GM18505 (cell line): ENCODE measurements around the gene PCSK5.

ENCODE experiments used
- ATAC-seq: cut with Tn5 transposase; IDR thresholded peaks from one replicate; pipeline ENCODE4 v1.9.1; 2021; ENCODE audit not compliant: unreplicated experiment
- POLR2A ChIP-seq: IDR thresholded peaks from 4 replicates; pipeline ENCODE4 v1.6.1; 2011; ENCODE audit warnings: borderline replicate concordance; ENCODE audit not compliant: insufficient read depth, insufficient read length; ENCODE audit errors: extremely low read depth

PCSK5 gene

DNA sequence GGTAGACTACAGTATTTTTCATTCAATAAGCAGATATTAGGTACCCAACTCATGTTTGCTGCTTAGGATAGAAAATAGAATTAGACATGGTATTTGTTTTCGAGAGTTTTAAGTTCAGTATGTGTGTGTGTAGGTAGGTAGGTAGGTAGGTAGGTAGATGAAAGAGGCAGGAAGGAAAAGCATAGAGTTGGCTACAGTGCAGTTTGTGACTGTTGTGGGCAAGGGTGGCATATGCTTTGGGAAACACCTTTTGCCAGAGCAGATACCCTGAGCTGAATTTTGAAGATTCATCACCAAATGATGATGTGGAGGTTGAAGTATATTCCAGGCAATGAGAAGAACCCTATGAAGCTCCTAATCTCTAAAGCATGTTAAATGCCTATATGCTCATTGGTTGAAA is 20.0 kb upstream of the PCSK5 start:
- TF ChIP-seq POLR2A: no peak

DNA sequence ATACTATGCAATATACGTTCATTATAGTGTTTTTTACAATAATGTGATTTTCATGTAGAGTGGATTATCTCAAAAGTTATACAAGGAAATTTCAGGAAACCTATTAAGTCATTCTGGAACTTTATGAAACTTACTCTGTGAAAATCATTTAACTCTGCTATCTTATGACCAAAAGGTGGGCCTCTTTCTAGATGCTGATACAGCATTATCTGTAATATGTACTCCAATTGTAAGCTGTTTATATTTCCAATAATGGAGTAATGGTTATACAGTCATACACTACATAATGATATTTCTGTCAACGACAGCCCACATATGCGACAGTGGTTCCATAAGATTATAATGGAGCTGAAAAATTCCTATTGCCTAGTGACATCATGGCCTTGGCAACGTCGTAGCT is 18.8 kb upstream of the PCSK5 start:
- no peak for ATAC-seq
- TF ChIP-seq POLR2A: no peak

More for the DNA sequence above, 20.0 kb upstream of the PCSK5 start:
- no peak for ATAC-seq

DNA sequence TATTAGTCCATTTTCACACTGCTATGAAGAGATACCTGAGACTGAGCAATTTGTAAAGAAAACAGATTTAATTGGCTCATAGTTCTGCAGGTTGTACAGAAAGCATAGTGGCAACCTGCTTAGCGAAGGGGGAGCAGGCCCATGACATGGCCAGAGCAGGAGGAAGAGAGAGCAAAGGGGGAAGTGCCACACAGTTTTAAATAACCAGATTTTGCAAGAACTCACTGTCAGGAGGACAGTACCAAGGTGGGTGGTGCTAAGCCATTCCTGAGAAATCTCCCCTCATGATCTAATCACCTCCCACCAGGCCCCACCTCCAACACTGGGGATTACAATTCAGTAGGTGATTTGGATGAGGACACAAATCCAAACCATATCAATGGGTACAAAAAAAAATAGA is 16.8 kb upstream of the PCSK5 start:
- ATAC-seq: no peak
- no peak for TF ChIP-seq POLR2A

DNA sequence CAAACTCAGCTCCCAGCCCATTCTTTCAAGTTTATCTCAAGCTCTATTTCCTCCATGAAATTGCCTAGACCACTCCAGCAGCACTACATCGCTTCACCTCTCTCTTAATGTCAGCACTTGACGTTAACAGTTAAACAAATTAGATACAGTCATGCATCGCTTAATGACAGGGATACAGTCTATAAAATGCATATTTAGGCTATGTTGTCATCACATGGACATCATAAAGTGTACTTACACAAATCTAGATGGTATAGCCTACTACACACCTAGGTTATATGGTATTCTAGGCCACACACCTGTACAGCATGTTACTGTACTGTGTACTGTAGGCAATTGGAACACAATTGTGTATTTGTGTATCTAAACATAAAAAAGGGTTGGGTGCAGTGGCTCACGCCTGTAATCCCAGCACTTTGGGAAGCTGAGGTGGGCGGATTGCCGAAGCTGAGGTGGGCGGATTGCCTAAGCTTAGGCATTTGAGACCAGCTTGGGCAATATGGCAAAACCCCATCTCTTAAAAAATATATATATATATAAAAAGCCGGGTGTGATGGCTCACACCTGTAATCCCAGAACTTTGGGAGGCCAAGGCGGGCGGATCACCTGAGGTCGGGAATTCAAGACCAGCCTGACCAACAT is 13.4 kb upstream of the PCSK5 start:
- ATAC-seq: no peak

DNA sequence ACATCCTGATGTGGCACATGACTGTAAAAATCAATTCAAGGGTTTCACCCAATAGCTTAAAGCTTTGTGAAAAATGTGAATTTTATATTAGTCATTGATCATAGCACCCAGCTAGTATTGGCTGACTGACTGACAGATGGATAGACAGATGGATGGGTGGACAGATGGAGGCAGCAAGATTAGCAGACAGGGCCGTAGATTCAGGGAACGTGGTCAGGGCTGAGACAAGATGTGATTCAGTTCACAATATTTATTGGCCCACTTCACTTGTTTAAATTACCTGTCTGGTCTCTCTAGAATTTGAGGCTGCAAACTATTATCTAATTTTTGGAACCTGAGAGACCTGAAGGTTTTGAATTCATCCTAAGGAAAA is 12.0 kb upstream of the PCSK5 start:
- no peak for TF ChIP-seq POLR2A
- no peak for ATAC-seq

More for the DNA sequence above, 13.4 kb upstream of the PCSK5 start:
- TF ChIP-seq POLR2A: no peak

DNA sequence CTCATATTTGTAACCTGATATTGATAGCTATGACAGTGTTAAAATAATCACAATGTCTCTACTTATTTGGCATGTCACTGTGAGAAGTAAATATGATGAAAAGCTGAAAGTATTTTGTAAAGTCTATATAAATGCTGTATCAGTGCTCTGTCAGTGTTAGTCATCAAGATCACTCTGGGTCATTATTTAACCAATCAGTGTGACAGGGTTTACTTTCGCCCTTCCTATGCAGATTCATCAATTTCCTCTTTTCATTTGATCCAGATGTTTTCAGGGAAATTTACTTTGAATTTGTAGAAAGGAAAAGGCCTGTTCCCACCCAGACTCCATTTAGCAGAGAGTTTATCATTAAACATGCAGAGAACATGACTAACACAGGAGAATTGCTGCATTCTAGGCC is 9.9 kb upstream of the PCSK5 start:
- TF ChIP-seq POLR2A: no peak
- no peak for ATAC-seq

DNA sequence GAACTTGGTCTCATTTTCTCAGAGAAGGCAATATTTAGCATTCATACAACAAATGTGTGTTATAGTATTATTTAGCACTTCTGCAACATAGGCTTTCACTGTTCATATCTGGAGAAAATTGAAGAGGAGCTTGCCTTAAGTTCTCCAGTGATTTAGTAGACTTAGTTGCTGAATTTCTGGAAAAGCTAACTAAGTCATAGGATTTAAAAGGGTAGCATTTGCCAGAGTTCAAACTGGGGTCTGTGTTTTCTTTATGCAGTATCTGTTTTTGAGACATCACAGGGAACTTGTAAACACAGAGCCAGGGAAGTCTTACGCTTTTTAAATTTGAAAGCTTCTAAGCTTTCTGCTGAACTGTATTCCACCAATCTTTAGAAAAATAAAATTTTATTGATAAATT is 8.7 kb upstream of the PCSK5 start:
- ATAC-seq: no peak

DNA sequence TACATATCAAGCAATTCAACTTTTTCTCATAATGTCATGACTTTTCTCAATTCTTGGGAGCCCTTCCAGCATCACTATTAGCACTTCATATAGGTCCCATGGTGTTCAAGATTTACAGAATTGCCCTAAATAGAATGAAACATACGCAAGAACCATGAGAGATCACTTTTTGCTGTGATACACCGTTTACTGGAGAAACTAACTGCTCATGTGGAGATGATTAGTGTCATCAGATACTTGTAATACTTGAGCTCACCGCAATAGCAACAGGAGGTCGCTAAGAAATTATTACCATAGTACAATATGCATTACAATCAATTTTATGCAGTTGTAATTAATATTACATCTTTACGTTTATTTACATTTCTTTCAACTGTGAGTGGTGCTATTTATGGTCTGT is 4.8 kb upstream of the PCSK5 start:
- TF ChIP-seq POLR2A: no peak
- ATAC-seq: no peak

More for the DNA sequence above, 8.7 kb upstream of the PCSK5 start:
- TF ChIP-seq POLR2A: no peak

DNA sequence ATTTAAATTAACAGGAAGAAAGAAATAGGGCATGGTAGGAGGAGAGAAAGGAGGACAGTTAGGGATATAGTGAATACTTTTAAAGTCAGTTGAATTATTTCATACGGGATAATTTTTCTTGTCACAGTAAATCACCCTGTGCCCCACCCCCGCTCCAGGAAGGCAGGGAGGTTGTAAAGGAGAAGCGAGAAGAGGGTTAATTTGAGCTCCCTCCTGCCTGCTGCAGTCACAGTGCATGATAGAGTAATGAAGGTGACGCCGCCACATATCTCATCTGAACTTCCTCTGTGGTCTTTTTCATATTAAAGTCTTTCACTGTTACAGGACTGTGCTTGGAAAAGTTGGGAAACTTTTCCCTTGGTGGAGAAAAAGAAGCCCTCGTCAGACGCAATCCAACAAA is 896 bp upstream of the PCSK5 start:
- no peak for TF ChIP-seq POLR2A

DNA sequence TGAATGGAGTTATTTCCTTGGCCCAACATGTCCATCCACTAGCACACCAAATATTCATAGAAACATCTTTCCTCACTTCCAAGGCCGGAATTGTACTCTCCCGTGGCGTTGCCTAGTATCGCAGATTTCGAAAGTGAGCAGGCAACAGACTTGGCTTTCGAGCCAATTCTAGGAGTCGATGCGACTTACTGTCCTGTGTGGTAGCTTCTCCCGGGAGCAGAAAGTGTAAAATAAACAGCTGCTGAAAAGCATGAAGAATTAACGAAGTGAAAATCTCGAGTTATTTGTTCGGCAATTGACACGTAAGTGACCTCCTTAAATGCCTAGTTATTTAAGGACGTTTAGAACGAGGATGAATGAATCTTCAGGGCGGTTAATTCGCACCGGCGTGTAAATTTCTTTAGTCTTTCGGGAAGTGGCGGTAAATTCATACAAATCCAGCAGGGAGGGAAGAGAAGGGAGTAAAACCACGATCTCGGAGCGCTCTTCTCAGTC is 449 bp upstream of the PCSK5 start:
- ATAC-seq: no peak
- no peak for TF ChIP-seq POLR2A

More for the DNA sequence above, 896 bp upstream of the PCSK5 start:
- no peak for ATAC-seq

DNA sequence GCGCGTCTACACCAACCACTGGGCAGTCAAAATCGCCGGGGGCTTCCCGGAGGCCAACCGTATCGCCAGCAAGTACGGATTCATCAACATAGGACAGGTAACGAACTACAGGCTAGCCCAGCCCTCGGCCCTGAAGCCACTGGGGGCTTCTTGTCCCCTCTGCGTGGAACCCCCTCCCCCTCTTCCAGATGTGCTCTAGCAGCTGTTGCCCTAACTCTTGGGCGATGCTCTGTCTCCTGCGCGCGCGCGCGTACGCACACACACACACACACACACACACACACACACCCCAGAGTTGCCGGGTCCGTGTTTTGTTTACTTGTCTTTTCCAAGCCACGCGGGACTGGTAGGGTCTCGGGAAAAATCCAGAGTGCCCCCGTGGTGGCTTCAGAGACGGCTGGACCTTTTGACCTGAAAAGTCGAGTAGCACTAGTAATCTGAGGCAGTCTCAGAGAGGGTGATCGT is 836 bp downstream of the PCSK5 start:
- peak; percentile 17 for ATAC-seq

DNA sequence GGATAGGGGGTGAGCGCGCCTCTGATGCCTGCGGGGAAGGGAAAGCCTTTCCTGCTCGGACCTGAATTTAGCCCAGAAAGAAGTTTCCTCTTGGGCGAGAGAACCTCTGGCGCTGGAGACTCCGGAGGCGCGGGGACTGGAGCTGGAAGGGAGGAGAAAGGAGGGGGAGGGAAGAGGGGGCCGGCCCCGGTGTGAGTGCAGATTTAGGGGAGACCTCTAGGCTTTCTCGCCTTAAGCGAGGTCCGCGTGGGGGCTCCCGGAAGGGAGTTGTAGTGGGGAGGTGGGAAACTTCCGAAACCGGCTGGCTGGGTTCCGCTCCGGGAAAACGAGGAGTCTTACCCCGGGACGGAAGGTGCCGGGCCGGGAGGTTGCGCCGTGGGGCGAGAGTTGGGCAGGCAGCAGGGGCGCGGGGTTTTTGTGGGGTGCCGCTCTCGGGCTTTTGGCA is 1.3 kb downstream of the PCSK5 start:
- no peak for ATAC-seq
- no peak for TF ChIP-seq POLR2A

More for the DNA sequence above, 836 bp downstream of the PCSK5 start:
- TF ChIP-seq POLR2A: no peak

DNA sequence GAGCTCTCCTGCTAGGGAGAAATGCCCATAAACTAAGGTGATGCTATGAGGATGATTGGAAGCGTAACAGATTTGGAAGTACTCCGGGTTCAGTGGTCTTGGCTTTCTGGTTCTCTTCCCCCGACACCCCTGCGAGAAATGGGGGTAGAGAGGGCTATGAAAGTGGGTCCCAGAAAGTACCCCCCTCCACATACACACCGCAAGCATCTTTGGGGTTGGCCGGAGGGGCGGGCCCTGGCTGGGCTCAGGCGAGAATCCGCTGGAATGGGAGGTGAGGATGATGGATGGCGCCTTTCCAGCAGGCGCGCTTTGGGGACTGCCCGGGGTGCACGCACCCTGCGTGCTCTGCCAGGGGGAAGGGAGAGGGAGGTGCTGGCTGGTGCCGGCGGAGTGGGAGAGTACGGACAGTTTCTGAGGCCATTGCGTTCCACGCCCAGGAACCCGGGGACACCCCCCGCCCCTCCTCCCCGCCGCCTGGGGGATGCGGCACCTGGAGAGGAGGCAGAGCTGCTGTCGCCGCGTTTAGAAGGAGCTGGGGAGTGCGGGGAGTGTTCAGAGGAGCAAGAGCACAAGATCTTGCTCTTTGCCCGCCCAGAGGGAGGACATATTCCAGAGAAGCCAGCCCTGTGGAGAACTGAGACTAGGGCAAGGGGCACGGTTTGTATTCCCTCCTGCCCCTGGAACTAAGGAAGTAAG is 1.9 kb downstream of the PCSK5 start:
- no peak for ATAC-seq

DNA sequence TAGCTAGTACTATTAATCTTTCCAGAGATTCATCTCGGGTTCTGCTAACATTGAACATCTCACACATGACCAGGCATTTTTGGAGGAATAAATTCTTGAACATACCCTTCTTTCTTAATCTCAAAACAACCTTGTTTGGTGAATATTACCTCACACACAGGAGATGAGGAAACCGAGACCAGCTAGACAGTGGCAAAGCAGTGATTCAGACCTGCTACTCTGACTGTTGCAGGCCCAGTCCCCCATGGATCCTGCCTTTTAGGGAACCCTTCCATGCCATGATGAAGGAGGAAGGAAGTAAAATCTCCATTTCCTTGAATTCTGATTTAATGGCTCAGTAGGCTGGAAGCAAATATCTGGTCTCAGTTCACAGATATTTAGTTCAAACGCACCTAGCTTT is 2.6 kb downstream of the PCSK5 start:
- ATAC-seq: no peak
- TF ChIP-seq POLR2A: no peak

More for the DNA sequence above, 1.9 kb downstream of the PCSK5 start:
- no peak for TF ChIP-seq POLR2A

DNA sequence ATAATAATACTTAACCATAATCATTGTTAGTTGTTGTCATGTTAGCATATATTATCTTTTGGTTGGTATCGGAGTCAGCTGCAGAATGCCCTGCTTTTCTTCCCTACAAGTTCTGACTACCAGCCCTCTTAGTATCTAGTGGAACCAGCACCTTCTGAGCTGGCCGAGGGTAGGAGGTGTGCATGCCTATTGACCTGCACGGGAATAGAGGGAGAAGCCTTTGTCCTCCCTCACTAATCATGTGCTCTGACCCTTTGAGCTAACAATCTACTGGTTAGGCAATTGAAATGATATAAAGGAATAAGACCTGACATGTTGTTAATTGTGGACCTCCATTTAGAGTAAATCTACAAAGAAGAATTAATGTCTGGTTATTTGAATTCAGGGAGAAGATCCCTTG is 4.1 kb downstream of the PCSK5 start:
- no peak for TF ChIP-seq POLR2A
- ATAC-seq: no peak

DNA sequence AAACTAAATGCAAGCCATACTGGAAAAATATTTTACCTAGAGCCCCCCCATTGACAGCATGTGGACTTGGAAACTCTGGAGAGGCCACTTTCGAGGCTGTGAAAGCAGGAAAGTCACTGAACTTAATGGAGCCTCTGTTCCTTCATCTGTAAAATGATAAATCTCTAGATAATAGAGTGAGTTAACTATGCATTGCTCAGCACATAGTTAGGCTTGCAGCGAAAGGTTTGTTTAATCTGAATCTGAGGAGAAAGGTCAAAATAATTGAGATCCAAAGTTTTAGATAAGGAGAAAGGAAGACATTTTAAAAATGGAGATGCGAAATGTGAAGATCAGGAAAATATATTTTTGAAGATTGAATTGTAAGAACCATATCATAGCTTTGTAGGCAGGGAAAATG is 4.6 kb downstream of the PCSK5 start:
- no peak for ATAC-seq
- TF ChIP-seq POLR2A: no peak
